Peyer's patch (tissue), 4 donors: ENCODE results near the gene CBLN3.

ENCODE experiments used
- CTCF ChIP-seq, 6 experiments: fragments of 450-650 bp in 4 of 6; fragments of 200-600 bp in 2 of 6; sonication (generic) in 1 of 6; IDR thresholded peaks; one replicate each; pipeline ENCODE4 v1.5.1; 2017 to 2019; ENCODE audit warnings: antibody characterized with exemption in 6 of 6, mild to moderate bottlenecking in 3 of 6, moderate library complexity in 1 of 6
- POLR2A ChIP-seq, 2 donors: fragments of 450-650 bp; IDR thresholded peaks; one replicate each; pipeline ENCODE4 v1.5.1; 2017; ENCODE audit warnings: antibody characterized with exemption in 2 of 2, mild to moderate bottlenecking in 2 of 2, moderate library complexity in 2 of 2

DNA sequence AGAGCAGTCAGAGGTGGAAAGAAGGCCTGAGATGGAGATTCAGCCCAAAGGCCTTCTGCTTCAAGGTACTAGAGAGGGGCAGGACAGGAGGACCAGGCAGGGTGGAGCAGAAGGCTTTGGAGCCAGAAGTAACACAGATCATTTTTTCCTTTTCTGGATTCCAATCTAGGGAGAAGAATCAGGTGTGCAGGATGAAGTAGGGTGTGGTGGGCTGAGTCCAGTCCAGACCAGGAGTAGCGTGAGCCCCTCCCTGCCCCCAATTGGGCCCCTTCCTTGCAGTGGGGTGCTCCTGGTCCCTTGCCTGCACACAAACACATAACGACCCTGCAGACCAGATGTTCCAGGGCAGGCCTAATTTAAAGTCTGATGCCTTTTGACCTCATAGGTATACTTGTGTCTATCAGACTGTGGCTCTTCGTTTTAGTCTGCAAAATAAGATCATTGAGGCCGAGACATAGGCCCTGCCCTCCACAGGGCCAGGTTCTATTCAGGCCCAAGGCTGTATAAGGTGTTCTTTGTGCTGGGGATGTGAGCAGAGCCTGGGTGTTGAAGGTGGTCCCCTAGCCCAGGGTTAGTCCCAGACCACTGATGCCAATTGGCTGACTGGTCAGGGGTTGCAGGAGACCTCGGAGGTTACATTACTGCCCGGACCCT, 31.7 kb downstream of the CBLN3 start:
- TF ChIP-seq CTCF (IDR thresholded peaks at IDR 0.05) = no peak
- no peak for TF ChIP-seq POLR2A (IDR thresholded peaks at IDR 0.05)
